ENCODE measurements around the gene DQX1.

The DQX1 gene

GRCh38 chr2:74554820-74555531 is 28.9 kb upstream of the DQX1 start:
- DNase-seq (ENCODE audit: low read depth, low spot score): peak; percentile 77

- DNase-seq (ENCODE audit: low read depth, low spot score): peak; percentile 99
These were observed 28.1 kb upstream of the DQX1 start, which contains the start of the genes DOK1 and LOXL3 for GRCh38 chr2:74553892-74554819. Gene DOK1 (plus strand): TSS chr2:74554720. CDS start chr2:74554755, 35 bp downstream. Gene LOXL3 (minus strand): TSS chr2:74553942. CDS start chr2:74552634, 1,308 bp downstream.

- DNase-seq (ENCODE audit: low read depth, low spot score): peak; percentile 53
These were observed 27.1 kb upstream of the DQX1 start for GRCh38 chr2:74552914-74553811.

- no peak for DNase-seq (ENCODE audit: low read depth, low spot score)
These were observed 26.2 kb upstream of the DQX1 start for GRCh38 chr2:74551942-74552913.

- no peak for DNase-seq (ENCODE audit: low read depth, low spot score)
These were observed 25.5 kb upstream of the DQX1 start for GRCh38 chr2:74551530-74551929.

- DNase-seq (ENCODE audit: low read depth, low spot score): no peak
These were observed 24.2 kb upstream of the DQX1 start for GRCh38 chr2:74550231-74550630.

- peak; percentile 78 for DNase-seq (ENCODE audit: low read depth, low spot score)
These were observed 23.1 kb upstream of the DQX1 start for GRCh38 chr2:74548900-74549826.

GRCh38 chr2:74548285-74548899 is 22.4 kb upstream of the DQX1 start:
- no peak for DNase-seq (ENCODE audit: low read depth, low spot score)

GRCh38 chr2:74546004-74546403 is 20.0 kb upstream of the DQX1 start:
- DNase-seq (ENCODE audit: low read depth, low spot score): no peak

- no peak for DNase-seq (ENCODE audit: low read depth, low spot score)
These were observed 18.6 kb upstream of the DQX1 start for GRCh38 chr2:74544634-74545033.

GRCh38 chr2:74542978-74543377 is 16.9 kb upstream of the DQX1 start:
- no peak for DNase-seq (ENCODE audit: low read depth, low spot score)

GRCh38 chr2:74540291-74540690 is 14.3 kb upstream of the DQX1 start:
- no peak for DNase-seq (ENCODE audit: low read depth, low spot score)

GRCh38 chr2:74538881-74539339 is 12.9 kb upstream of the DQX1 start:
- no peak for DNase-seq (ENCODE audit: low read depth, low spot score)

GRCh38 chr2:74537140-74537539 is 11.1 kb upstream of the DQX1 start:
- no peak for DNase-seq (ENCODE audit: low read depth, low spot score)

- DNase-seq (ENCODE audit: low read depth, low spot score): no peak
These were observed 10.3 kb upstream of the DQX1 start for GRCh38 chr2:74536166-74536950.

GRCh38 chr2:74535440-74535965 is 9.5 kb upstream of the DQX1 start:
- no peak for DNase-seq (ENCODE audit: low read depth, low spot score)

- DNase-seq (ENCODE audit: low read depth, low spot score): no peak
These were observed 8.4 kb upstream of the DQX1 start for GRCh38 chr2:74534411-74534810.

- DNase-seq (ENCODE audit: low read depth, low spot score): no peak
These were observed 7.4 kb upstream of the DQX1 start for GRCh38 chr2:74533464-74533863.
